Measurements from ENCODE around the gene DNMT3B. TPM values are rescaled to one million over a fixed set of nuclear protein-coding genes. Genes with fewer than 3 reads are reported as not detected.
"Not testable (repeated sequence)": the region's sequence is repeated elsewhere in the genome, so short reads cannot be mapped to it uniquely, and the experiment has no call there.

Gene DNMT3B
- 1 to 10 TPM in 2 of 4 donors, under 1 TPM in 1, not detected in 1; 0.45 to 2.3 (median 1.1) TPM for polyA plus RNA-seq
- long read RNA-seq, donor 1, result 0 reads
- long read RNA-seq, donor 2, result 0 reads
- long read RNA-seq, donor 3, result 0 reads
- long read RNA-seq, donor 4, result 0 reads
- long read RNA-seq, donor 5, result 0 reads
- long read RNA-seq, donor 6, result 0 reads
- long read RNA-seq, donor 7, result 0 reads
- long read RNA-seq, donor 8, result 0 reads
- long read RNA-seq, donor 9, result 0 reads
- long read RNA-seq, donor 10, result 0 reads

- Histone ChIP-seq H3K36me3 (ENCODE audit: control insufficient read depth in 3 of 3, insufficient read depth in 2 of 3, low read depth in 1 of 3, low read length in 3 of 3) (no peaks in the 10 kb centered on the region), H3K4me3 (ENCODE audit: low read depth in 1 of 3, low read length in 3 of 3) (peak within 1 kb of the TSS; percentile 60 to 81 (median 69)), H3K27ac (ENCODE audit: low read depth in 1 of 3, low read length in 2 of 3) (no peak within 1 kb of the TSS), H3K9me3 (ENCODE audit: control insufficient read depth in 2 of 2, insufficient read depth in 1 of 2, low read depth in 1 of 2, low read length in 1 of 2) (no peaks in the 10 kb centered on the region), H3K27me3 (ENCODE audit: control insufficient read depth in 3 of 3, insufficient read depth in 3 of 3, low read length in 3 of 3) (peaks cover 0 to 5% (median 0%) of the 10 kb centered on the region in 3 donors), H3K4me1 (ENCODE audit: control insufficient read depth in 3 of 3, insufficient read depth in 2 of 3, low read depth in 1 of 3, low read length in 2 of 3) (peaks cover 0 to 6% (median 0%) of the 10 kb centered on the region in 3 donors)
- FAIRE-seq, result no peak
- WGBS, 3 donors, result 0 to 1% (median 1%) methylated on average over 38 to 92 of the region's 92 CpGs
- peak; percentile 44 to 90 for DNase-seq
Observed at GRCh38 chr20:32761831-32762753, at the start of gene DNMT3B. TSS of gene DNMT3B (plus strand) at chr20:32762385. CDS start at chr20:32780324, 17,939 bp downstream.

- DNase-seq, result no peak
- no peak for FAIRE-seq
- no peak overlapping the region for H3K4me3 ChIP-seq (ENCODE audit: low read depth in 1 of 3, low read length in 3 of 3)
- no peak overlapping the region for H3K27ac ChIP-seq (ENCODE audit: low read depth in 1 of 3, low read length in 2 of 3)
- no peaks in the 10 kb centered on the region for H3K4me1 ChIP-seq (ENCODE audit: control insufficient read depth in 3 of 3, insufficient read depth in 2 of 3, low read depth in 1 of 3, low read length in 2 of 3)
- H3K9me3 ChIP-seq (ENCODE audit: control insufficient read depth in 2 of 2, insufficient read depth in 1 of 2, low read depth in 1 of 2, low read length in 1 of 2), result no peaks in the 10 kb centered on the region
- peaks cover 0 to 26% (median 4%) of the 10 kb centered on the region in 3 donors for H3K36me3 ChIP-seq (ENCODE audit: control insufficient read depth in 3 of 3, insufficient read depth in 2 of 3, low read depth in 1 of 3, low read length in 3 of 3)
- no peaks in the 10 kb centered on the region for H3K27me3 ChIP-seq (ENCODE audit: control insufficient read depth in 3 of 3, insufficient read depth in 3 of 3, low read length in 3 of 3)
- 67 to 88% (median 73%) methylated on average over 3 of the region's 3 CpGs for WGBS, 3 donors
Observed at GRCh38 chr20:32718749-32719348, 43.3 kb upstream of the DNMT3B start.

GRCh38 chr20:32727683-32728082 is 34.5 kb upstream of the DNMT3B start:
- Histone ChIP-seq H3K27ac (ENCODE audit: low read depth in 1 of 3, low read length in 2 of 3) (no peak overlapping the region), H3K27me3 (ENCODE audit: control insufficient read depth in 3 of 3, insufficient read depth in 3 of 3, low read length in 3 of 3) (no peaks in the 10 kb centered on the region), H3K36me3 (ENCODE audit: control insufficient read depth in 3 of 3, insufficient read depth in 2 of 3, low read depth in 1 of 3, low read length in 3 of 3) (peaks cover 4 to 23% (median 4%) of the 10 kb centered on the region in 3 donors), H3K4me3 (ENCODE audit: low read depth in 1 of 3, low read length in 3 of 3) (no peak overlapping the region), H3K4me1 (ENCODE audit: control insufficient read depth in 3 of 3, insufficient read depth in 2 of 3, low read depth in 1 of 3, low read length in 2 of 3) (peaks cover 0 to 11% (median 2%) of the 10 kb centered on the region in 3 donors), H3K9me3 (ENCODE audit: control insufficient read depth in 2 of 2, insufficient read depth in 1 of 2, low read depth in 1 of 2, low read length in 1 of 2) (no peaks in the 10 kb centered on the region)
- no peak for FAIRE-seq
- no peak for DNase-seq
- 75 to 85% (median 80%) methylated on average over 7 of the region's 7 CpGs for WGBS, 3 donors

GRCh38 chr20:32728435-32728834 is 33.8 kb upstream of the DNMT3B start:
- not testable (repeated sequence) for H3K27ac ChIP-seq (ENCODE audit: low read depth in 1 of 3, low read length in 2 of 3); DNase-seq; H3K27me3 ChIP-seq (ENCODE audit: control insufficient read depth in 3 of 3, insufficient read depth in 3 of 3, low read length in 3 of 3); H3K4me3 ChIP-seq (ENCODE audit: low read depth in 1 of 3, low read length in 3 of 3); H3K9me3 ChIP-seq (ENCODE audit: control insufficient read depth in 2 of 2, insufficient read depth in 1 of 2, low read depth in 1 of 2, low read length in 1 of 2); FAIRE-seq
- peaks cover 4 to 23% (median 4%) of the 10 kb centered on the region in 3 donors for H3K36me3 ChIP-seq (ENCODE audit: control insufficient read depth in 3 of 3, insufficient read depth in 2 of 3, low read depth in 1 of 3, low read length in 3 of 3)
- WGBS, 3 donors, result 88 to 96% (median 94%) methylated on average over 6 of the region's 6 CpGs
- peaks cover 0 to 11% (median 2%) of the 10 kb centered on the region in 3 donors for H3K4me1 ChIP-seq (ENCODE audit: control insufficient read depth in 3 of 3, insufficient read depth in 2 of 3, low read depth in 1 of 3, low read length in 2 of 3)

- DNase-seq; H3K4me3 ChIP-seq (ENCODE audit: low read depth in 1 of 3, low read length in 3 of 3); H3K27me3 ChIP-seq (ENCODE audit: control insufficient read depth in 3 of 3, insufficient read depth in 3 of 3, low read length in 3 of 3); FAIRE-seq; H3K27ac ChIP-seq (ENCODE audit: low read depth in 1 of 3, low read length in 2 of 3); H3K9me3 ChIP-seq (ENCODE audit: control insufficient read depth in 2 of 2, insufficient read depth in 1 of 2, low read depth in 1 of 2, low read length in 1 of 2): not testable (repeated sequence)
- peaks cover 0 to 11% (median 2%) of the 10 kb centered on the region in 3 donors for H3K4me1 ChIP-seq (ENCODE audit: control insufficient read depth in 3 of 3, insufficient read depth in 2 of 3, low read depth in 1 of 3, low read length in 2 of 3)
- peaks cover 4 to 23% (median 4%) of the 10 kb centered on the region in 3 donors for H3K36me3 ChIP-seq (ENCODE audit: control insufficient read depth in 3 of 3, insufficient read depth in 2 of 3, low read depth in 1 of 3, low read length in 3 of 3)
- 94 to 99% (median 97%) methylated on average over 5 of the region's 5 CpGs for WGBS, 3 donors
Observed at GRCh38 chr20:32729334-32729733, 32.9 kb upstream of the DNMT3B start.

GRCh38 chr20:32731882-32732266 is 30.3 kb upstream of the DNMT3B start:
- FAIRE-seq (no peak), DNase-seq (peak in 1 of 2 donors; percentile 67)
- Histone ChIP-seq H3K27ac (ENCODE audit: low read depth in 1 of 3, low read length in 2 of 3) (peak overlapping the region in 1 of 3 donors; percentile 27), H3K9me3 (ENCODE audit: control insufficient read depth in 2 of 2, insufficient read depth in 1 of 2, low read depth in 1 of 2, low read length in 1 of 2) (no peaks in the 10 kb centered on the region), H3K4me3 (ENCODE audit: low read depth in 1 of 3, low read length in 3 of 3) (no peak overlapping the region), H3K4me1 (ENCODE audit: control insufficient read depth in 3 of 3, insufficient read depth in 2 of 3, low read depth in 1 of 3, low read length in 2 of 3) (peaks cover 0 to 14% (median 2%) of the 10 kb centered on the region in 3 donors), H3K36me3 (ENCODE audit: control insufficient read depth in 3 of 3, insufficient read depth in 2 of 3, low read depth in 1 of 3, low read length in 3 of 3) (peaks cover 2 to 14% (median 3%) of the 10 kb centered on the region in 3 donors), H3K27me3 (ENCODE audit: control insufficient read depth in 3 of 3, insufficient read depth in 3 of 3, low read length in 3 of 3) (no peaks in the 10 kb centered on the region)
- 58 to 59% (median 59%) methylated on average over 4 of the region's 4 CpGs for WGBS, 3 donors

GRCh38 chr20:32737371-32738223 is 24.6 kb upstream of the DNMT3B start:
- peaks cover 0 to 7% (median 0%) of the 10 kb centered on the region in 3 donors for H3K36me3 ChIP-seq (ENCODE audit: control insufficient read depth in 3 of 3, insufficient read depth in 2 of 3, low read depth in 1 of 3, low read length in 3 of 3)
- WGBS, 3 donors, result 61 to 75% (median 63%) methylated on average over 7 of the region's 7 CpGs
- H3K4me3 ChIP-seq (ENCODE audit: low read depth in 1 of 3, low read length in 3 of 3), result no peak overlapping the region
- H3K27ac ChIP-seq (ENCODE audit: low read depth in 1 of 3, low read length in 2 of 3), result peak overlapping the region in 1 of 3 donors; percentile 83
- DNase-seq (peak in 1 of 2 donors; percentile 34), FAIRE-seq (no peak)
- peaks cover 0 to 3% (median 0%) of the 10 kb centered on the region in 3 donors for H3K4me1 ChIP-seq (ENCODE audit: control insufficient read depth in 3 of 3, insufficient read depth in 2 of 3, low read depth in 1 of 3, low read length in 2 of 3)
- no peaks in the 10 kb centered on the region for H3K27me3 ChIP-seq (ENCODE audit: control insufficient read depth in 3 of 3, insufficient read depth in 3 of 3, low read length in 3 of 3)
- H3K9me3 ChIP-seq (ENCODE audit: control insufficient read depth in 2 of 2, insufficient read depth in 1 of 2, low read depth in 1 of 2, low read length in 1 of 2), result no peaks in the 10 kb centered on the region

Data from small intestine (tissue), 16 donors.